Neural cell (in vitro differentiated cells): ENCODE data around the gene WIZ. TPM values are rescaled to one million over a fixed set of nuclear protein-coding genes. Genes with fewer than 3 reads are reported as not detected.

Experiments used
- H2AFZ ChIP-seq: fragments of 200-600, 300-800 bp; sonication (generic), shearing (Covaris generic); 2 replicates; pipeline ENCODE4 v1.6.0; 2014; ENCODE audit warnings: low read depth, mild to moderate bottlenecking, antibody characterized with exemption, low read length, moderate library complexity
- H3F3A ChIP-seq: fragments of 200-600 bp; shearing (Covaris generic); 2 replicates; pipeline ENCODE4 v1.6.1; 2016; ENCODE audit warnings: mild to moderate bottlenecking, moderate library complexity, mixed read lengths, antibody characterized with exemption, low read length; ENCODE audit not compliant: insufficient read depth, poor library complexity, severe bottlenecking
- H3K27ac ChIP-seq: fragments of 200-600, 300-800 bp; sonication (generic), shearing (Covaris generic); 2 replicates; pipeline ENCODE4 v1.5.1; 2014; ENCODE audit warnings: mild to moderate bottlenecking, low read length, moderate library complexity
- H3K27me3 ChIP-seq: fragments of 300-800, 200-600 bp; sonication (generic), shearing (Covaris generic); 2 replicates; pipeline ENCODE4 v1.6.0; 2014; ENCODE audit warnings: mild to moderate bottlenecking, low read depth, low read length, moderate library complexity; ENCODE audit not compliant: insufficient read depth
- H3K36me3 ChIP-seq: fragments of 300-800, 200-600 bp; sonication (generic), shearing (Covaris generic); 2 replicates; pipeline ENCODE4 v1.5.1; 2014; ENCODE audit warnings: mild to moderate bottlenecking, antibody characterized with exemption, low read length, moderate library complexity; ENCODE audit not compliant: insufficient read depth
- H3K4me2 ChIP-seq: fragments of 300-800, 200-600 bp; sonication (generic), shearing (Covaris generic); 2 replicates; pipeline ENCODE4 v1.6.0; 2014; ENCODE audit warnings: mild to moderate bottlenecking, low read length
- H3K4me3 ChIP-seq: fragments of 300-800, 200-600 bp; sonication (generic), shearing (Covaris generic); 2 replicates; pipeline ENCODE4 v1.5.1; 2014; ENCODE audit warnings: mild to moderate bottlenecking, low read length, moderate library complexity
- H3K79me2 ChIP-seq: fragments of 200-600 bp; shearing (Covaris generic); replicated peaks from 2 replicates; pipeline ENCODE4 v1.6.0; 2014; ENCODE audit warnings: mild to moderate bottlenecking, low read length, moderate library complexity; ENCODE audit not compliant: insufficient read depth
- H3K9ac ChIP-seq: fragments of 300-800, 200-600 bp; sonication (generic), shearing (Covaris generic); 2 replicates; pipeline ENCODE4 v1.6.1; 2016; ENCODE audit warnings: mild to moderate bottlenecking, low read length, mixed read lengths
- H3K9me2 ChIP-seq: fragments of 200-600 bp; shearing (Covaris generic); 2 replicates; pipeline ENCODE4 v1.6.1; 2016; ENCODE audit warnings: mild to moderate bottlenecking, low read length, mixed read lengths; ENCODE audit not compliant: insufficient read depth
- H3K9me3 ChIP-seq: fragments of 200-600, 300-800 bp; sonication (generic), shearing (Covaris generic); 2 replicates; pipeline ENCODE4 v1.6.1; 2016; ENCODE audit warnings: mild to moderate bottlenecking, mixed run types, low read length, moderate library complexity, mixed read lengths
- H4K20me1 ChIP-seq: fragments of 200-600 bp; shearing (Covaris generic); 2 replicates; pipeline ENCODE4 v1.6.1; 2016; ENCODE audit warnings: mild to moderate bottlenecking, mixed run types; ENCODE audit not compliant: insufficient read depth
- EP300 ChIP-seq: fragments of 450-650 bp; conservative IDR thresholded peaks from 2 replicates; pipeline ENCODE4 v1.6.1; 2014; ENCODE audit warnings: antibody characterized with exemption, mild to moderate bottlenecking, moderate library complexity; ENCODE audit not compliant: poor library complexity, severe bottlenecking
- EZH2 ChIP-seq: fragments of 200-600, 300-800 bp; shearing (Covaris generic), sonication (generic); IDR thresholded peaks from 2 replicates; pipeline ENCODE4 v1.6.1; 2014; ENCODE audit warnings: antibody characterized with exemption, low read length, borderline replicate concordance, mild to moderate bottlenecking; ENCODE audit not compliant: insufficient read depth, poor library complexity, severe bottlenecking
- MXI1 ChIP-seq: fragments of 450-650 bp; conservative IDR thresholded peaks from 2 replicates; pipeline ENCODE4 v1.6.1; 2014; ENCODE audit warnings: antibody characterized with exemption, mild to moderate bottlenecking; ENCODE audit not compliant: poor library complexity, severe bottlenecking
- POLR2AphosphoS5 ChIP-seq: IDR thresholded peaks from 2 replicates; pipeline ENCODE4 v1.6.1; 2012
- RAD21 ChIP-seq: fragments of 450-650 bp; conservative IDR thresholded peaks from 2 replicates; pipeline ENCODE4 v1.6.1; 2014; ENCODE audit warnings: antibody characterized with exemption, mild to moderate bottlenecking, moderate library complexity
- SMC3 ChIP-seq: fragments of 450-650 bp; conservative IDR thresholded peaks from 2 replicates; pipeline ENCODE4 v1.6.1; 2014; ENCODE audit warnings: antibody characterized with exemption, mild to moderate bottlenecking, moderate library complexity; ENCODE audit not compliant: poor library complexity
- TAF1 ChIP-seq: IDR thresholded peaks from 2 replicates; pipeline ENCODE4 v1.6.1; 2012; ENCODE audit warnings: low read depth
- polyA plus RNA-seq: library from polyadenylated mRNA; depleted of rRNA; stranded (reverse); fragments of >200 nt; gene quantifications from 2 replicates; pipeline ENCODE4 v1.2.3, GENCODE V29; 2014
- TF ChIP-seq, protein P1 (sequence below): IDR thresholded peaks from 2 replicates; pipeline ENCODE4 v1.6.1; 2012; ENCODE audit warnings: borderline replicate concordance
- TF ChIP-seq, protein P2 (sequence below): fragments of 450-650 bp; IDR thresholded peaks from 2 replicates; pipeline ENCODE4 v1.5.1; 2014; ENCODE audit warnings: antibody characterized with exemption, mild to moderate bottlenecking, moderate library complexity; ENCODE audit not compliant: poor library complexity, severe bottlenecking

Gene WIZ
- polyA plus RNA-seq, 1 donor from 2014 or later, result 13.0 TPM

DNA sequence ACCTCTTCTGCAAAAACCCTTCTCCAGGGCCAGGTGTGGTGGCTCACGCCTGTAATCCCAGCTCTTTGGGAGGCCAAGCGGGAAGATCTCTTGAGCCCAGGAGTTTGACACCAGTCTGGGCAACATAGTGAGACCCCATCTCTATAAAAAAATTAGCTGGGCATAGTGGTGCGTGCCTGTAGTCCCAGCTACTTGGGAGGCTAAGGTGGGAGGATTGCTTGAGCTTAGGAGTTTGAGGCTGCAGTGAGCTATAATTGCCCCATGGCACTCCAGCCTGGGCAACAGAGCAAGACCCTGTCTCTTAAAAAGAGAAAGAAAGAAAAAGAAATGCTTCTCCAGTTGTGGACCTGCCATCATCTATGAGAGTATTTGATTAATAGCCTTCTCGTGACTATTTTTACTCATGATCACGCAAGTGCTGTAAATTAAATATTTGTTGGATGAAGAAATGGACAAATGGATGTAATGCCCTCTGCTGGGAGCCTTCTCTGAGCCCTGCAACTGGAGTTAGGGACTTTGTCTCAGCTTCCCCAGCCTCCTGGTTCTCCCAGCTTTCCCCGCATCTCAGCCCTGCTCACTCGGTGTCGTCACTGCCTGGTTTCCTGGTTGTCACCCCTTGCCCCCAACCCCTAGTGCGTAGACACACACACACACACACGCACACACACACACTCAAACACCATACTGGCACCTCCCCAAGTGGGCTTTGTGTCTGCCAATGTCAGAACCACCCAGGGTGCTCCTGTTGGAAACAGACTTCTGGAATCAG lies 12.2 kb downstream of the WIZ start:
- H3K27ac ChIP-seq, result no peak overlapping the region
- H3K4me3 ChIP-seq, result no peak overlapping the region
- peaks cover 4% of the 10 kb centered on the region for H3K79me2 ChIP-seq
- no peaks in the 10 kb centered on the region for H3K9me3 ChIP-seq
- no peak overlapping the region for H2AFZ ChIP-seq
- H3K4me2 ChIP-seq, result no peak overlapping the region
- no peaks in the 10 kb centered on the region for H3F3A ChIP-seq
- H3K36me3 ChIP-seq, result no peaks in the 10 kb centered on the region
- no peak for TF ChIP-seq MXI1
- no peak for TF ChIP-seq TAF1
- TF ChIP-seq SMC3, result no peak
- no peak for TF ChIP-seq EP300
- TF ChIP-seq EZH2, result no peak
- no peak for TF ChIP-seq RAD21
- TF ChIP-seq, protein P1, sequence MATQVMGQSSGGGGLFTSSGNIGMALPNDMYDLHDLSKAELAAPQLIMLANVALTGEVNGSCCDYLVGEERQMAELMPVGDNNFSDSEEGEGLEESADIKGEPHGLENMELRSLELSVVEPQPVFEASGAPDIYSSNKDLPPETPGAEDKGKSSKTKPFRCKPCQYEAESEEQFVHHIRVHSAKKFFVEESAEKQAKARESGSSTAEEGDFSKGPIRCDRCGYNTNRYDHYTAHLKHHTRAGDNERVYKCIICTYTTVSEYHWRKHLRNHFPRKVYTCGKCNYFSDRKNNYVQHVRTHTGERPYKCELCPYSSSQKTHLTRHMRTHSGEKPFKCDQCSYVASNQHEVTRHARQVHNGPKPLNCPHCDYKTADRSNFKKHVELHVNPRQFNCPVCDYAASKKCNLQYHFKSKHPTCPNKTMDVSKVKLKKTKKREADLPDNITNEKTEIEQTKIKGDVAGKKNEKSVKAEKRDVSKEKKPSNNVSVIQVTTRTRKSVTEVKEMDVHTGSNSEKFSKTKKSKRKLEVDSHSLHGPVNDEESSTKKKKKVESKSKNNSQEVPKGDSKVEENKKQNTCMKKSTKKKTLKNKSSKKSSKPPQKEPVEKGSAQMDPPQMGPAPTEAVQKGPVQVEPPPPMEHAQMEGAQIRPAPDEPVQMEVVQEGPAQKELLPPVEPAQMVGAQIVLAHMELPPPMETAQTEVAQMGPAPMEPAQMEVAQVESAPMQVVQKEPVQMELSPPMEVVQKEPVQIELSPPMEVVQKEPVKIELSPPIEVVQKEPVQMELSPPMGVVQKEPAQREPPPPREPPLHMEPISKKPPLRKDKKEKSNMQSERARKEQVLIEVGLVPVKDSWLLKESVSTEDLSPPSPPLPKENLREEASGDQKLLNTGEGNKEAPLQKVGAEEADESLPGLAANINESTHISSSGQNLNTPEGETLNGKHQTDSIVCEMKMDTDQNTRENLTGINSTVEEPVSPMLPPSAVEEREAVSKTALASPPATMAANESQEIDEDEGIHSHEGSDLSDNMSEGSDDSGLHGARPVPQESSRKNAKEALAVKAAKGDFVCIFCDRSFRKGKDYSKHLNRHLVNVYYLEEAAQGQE, result no peak
- TF ChIP-seq, protein P2, sequence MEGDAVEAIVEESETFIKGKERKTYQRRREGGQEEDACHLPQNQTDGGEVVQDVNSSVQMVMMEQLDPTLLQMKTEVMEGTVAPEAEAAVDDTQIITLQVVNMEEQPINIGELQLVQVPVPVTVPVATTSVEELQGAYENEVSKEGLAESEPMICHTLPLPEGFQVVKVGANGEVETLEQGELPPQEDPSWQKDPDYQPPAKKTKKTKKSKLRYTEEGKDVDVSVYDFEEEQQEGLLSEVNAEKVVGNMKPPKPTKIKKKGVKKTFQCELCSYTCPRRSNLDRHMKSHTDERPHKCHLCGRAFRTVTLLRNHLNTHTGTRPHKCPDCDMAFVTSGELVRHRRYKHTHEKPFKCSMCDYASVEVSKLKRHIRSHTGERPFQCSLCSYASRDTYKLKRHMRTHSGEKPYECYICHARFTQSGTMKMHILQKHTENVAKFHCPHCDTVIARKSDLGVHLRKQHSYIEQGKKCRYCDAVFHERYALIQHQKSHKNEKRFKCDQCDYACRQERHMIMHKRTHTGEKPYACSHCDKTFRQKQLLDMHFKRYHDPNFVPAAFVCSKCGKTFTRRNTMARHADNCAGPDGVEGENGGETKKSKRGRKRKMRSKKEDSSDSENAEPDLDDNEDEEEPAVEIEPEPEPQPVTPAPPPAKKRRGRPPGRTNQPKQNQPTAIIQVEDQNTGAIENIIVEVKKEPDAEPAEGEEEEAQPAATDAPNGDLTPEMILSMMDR, result no peak
- no peak overlapping the region for H3K9ac ChIP-seq
- H3K27me3 ChIP-seq, result no peaks in the 10 kb centered on the region
- no peaks in the 10 kb centered on the region for H4K20me1 ChIP-seq
- no peaks in the 10 kb centered on the region for H3K9me2 ChIP-seq

DNA sequence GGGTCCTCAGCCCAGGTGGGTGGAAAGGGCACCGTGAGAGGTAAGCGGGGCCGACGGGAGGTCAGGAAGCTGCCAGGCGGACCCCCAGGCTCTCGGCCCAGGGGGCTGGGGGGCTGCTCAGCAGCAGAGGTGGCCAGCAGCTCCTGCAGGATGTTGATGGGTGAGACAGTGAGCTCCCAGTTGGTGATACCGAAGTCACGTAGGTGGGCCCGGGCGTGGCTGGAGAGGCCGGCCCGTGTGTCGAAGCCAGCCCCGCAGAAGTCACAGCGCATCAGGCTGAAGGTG lies 13.0 kb downstream of the WIZ start:
- no peaks in the 10 kb centered on the region for H3K36me3 ChIP-seq
- no peaks in the 10 kb centered on the region for H3F3A ChIP-seq
- H3K79me2 ChIP-seq, result peaks cover 9% of the 10 kb centered on the region
- H3K27me3 ChIP-seq, result no peaks in the 10 kb centered on the region
- H3K9me2 ChIP-seq, result no peaks in the 10 kb centered on the region
- no peak overlapping the region for H3K9ac ChIP-seq
- no peak overlapping the region for H3K27ac ChIP-seq
- H2AFZ ChIP-seq, result no peak overlapping the region
- H3K4me3 ChIP-seq, result no peak overlapping the region
- no peaks in the 10 kb centered on the region for H4K20me1 ChIP-seq
- H3K9me3 ChIP-seq, result no peaks in the 10 kb centered on the region
- TF ChIP-seq EZH2, result no peak
- TF ChIP-seq, protein P1, result no peak
- TF ChIP-seq TAF1, result no peak
- no peak for TF ChIP-seq POLR2AphosphoS5
- TF ChIP-seq RAD21, result no peak
- no peak for TF ChIP-seq EP300
- TF ChIP-seq, protein P2, result no peak
- TF ChIP-seq SMC3, result no peak
- no peak for TF ChIP-seq MXI1
- no peak overlapping the region for H3K4me2 ChIP-seq
